AG04450 (cell line): ENCODE results near the gene COL20A1. TPM values are rescaled to one million over a fixed set of nuclear protein-coding genes. Genes with fewer than 3 reads are reported as not detected.
"Not testable (repeated sequence)": the region's sequence is repeated elsewhere in the genome, so short reads cannot be mapped to it uniquely, and the experiment has no call there.

ENCODE experiments used
- CTCF ChIA-PET: fragments of 300-600, 350-600 bp; formaldehyde crosslinking; extraction: SDS; loops from one replicate; lab custom pipeline; 2022; ENCODE audit warnings: antibody characterized with exemption, inconsistent platforms; lab: Charles Lee
- POLR2A ChIA-PET: fragments of 350-600 bp; formaldehyde crosslinking; extraction: SDS; loops from one replicate; lab custom pipeline; 2021; ENCODE audit warnings: antibody characterized with exemption, inconsistent platforms; lab: Yijun Ruan, JAX
- DNase-seq: peaks from one replicate; pipeline ENCODE4 v3.0.0-alpha.2; 2011; ENCODE audit warnings: low read depth, low spot score
- H3K27ac ChIP-seq: one replicate; pipeline ENCODE4 v1.5.1; 2012; ENCODE audit warnings: low read depth, low read length, control low read depth
- H3K27me3 ChIP-seq: one replicate; pipeline ENCODE4 v1.6.0; 2012; ENCODE audit warnings: low read length; ENCODE audit not compliant: control insufficient read depth, insufficient read depth
- H3K4me3 ChIP-seq: 2 replicates; pipeline ENCODE4 v1.5.1; 2011; ENCODE audit warnings: mild to moderate bottlenecking, low read depth, low read length, control low read depth
- H3K9me3 ChIP-seq: 2 replicates; pipeline ENCODE4 v1.5.1; 2012; ENCODE audit warnings: low read length; ENCODE audit not compliant: control insufficient read depth, insufficient read depth
- CTCF ChIP-seq: IDR thresholded peaks from 2 replicates; pipeline ENCODE4 v1.5.1; 2011; ENCODE audit warnings: low read depth, low read length, control low read depth, inconsistent platforms
- polyA plus RNA-seq: library from polyadenylated mRNA; depleted of rRNA; stranded (reverse); fragments of >200 nt; gene quantifications from 2 replicates; pipeline ENCODE4 v1.2.3, GENCODE V29; 2011

Gene COL20A1
- polyA plus RNA-seq, 1 experiment, result not detected

GRCh38 chr20:63377951-63378381 is 85.0 kb downstream of the COL20A1 start:
- no peak overlapping the region for H3K27ac ChIP-seq
- DNase-seq, result no peak
- ChIA-PET POLR2A (no interaction called here), CTCF (interaction anchor here (2.0 to 2.2 kb wide), 2 partner anchors 68 to 155 kb away, joined by 7 to 10 read pairs; no protein-coding TSS in a partner anchor)
- no peak overlapping the region for H3K4me3 ChIP-seq
- H3K9me3 ChIP-seq, result peaks cover 7% of the 10 kb centered on the region; the same call in 1 of the 2 replicates
- TF ChIP-seq CTCF, result no peak
- peaks cover 28% of the 10 kb centered on the region for H3K27me3 ChIP-seq

- peaks cover 7% of the 10 kb centered on the region; the same call in 1 of the 2 replicates for H3K9me3 ChIP-seq
- no peak for TF ChIP-seq CTCF
- no peak overlapping the region for H3K4me3 ChIP-seq
- CTCF ChIA-PET, result interaction anchor here (1.4 to 2.2 kb wide), 3 partner anchors 68 to 155 kb away, joined by 5 to 10 read pairs (median 7); no protein-coding TSS in a partner anchor
- POLR2A ChIA-PET, result no interaction called here
- H3K27ac ChIP-seq, result no peak overlapping the region
- H3K27me3 ChIP-seq, result peaks cover 27% of the 10 kb centered on the region
- no peak for DNase-seq
Observed at GRCh38 chr20:63378626-63379025, 85.6 kb downstream of the COL20A1 start.

GRCh38 chr20:63379296-63379695 is 86.3 kb downstream of the COL20A1 start:
- Histone ChIP-seq H3K27me3 (peaks cover 26% of the 10 kb centered on the region), H3K4me3 (no peak overlapping the region), H3K27ac (no peak overlapping the region), H3K9me3 (peaks cover 9% of the 10 kb centered on the region; the same call in 1 of the 2 replicates)
- POLR2A ChIA-PET, result no interaction called here
- TF ChIP-seq CTCF, result no peak
- no peak for DNase-seq
- CTCF ChIA-PET, result interaction anchor here (1.4 kb wide), 1 partner anchor 156 kb away, joined by 5 read pairs; no protein-coding TSS in a partner anchor

- POLR2A ChIA-PET, H3K27ac ChIP-seq, DNase-seq, H3K4me3 ChIP-seq: not testable (repeated sequence)
- Histone ChIP-seq H3K9me3 (peaks cover 12% of the 10 kb centered on the region; the same call in 1 of the 2 replicates), H3K27me3 (peaks cover 23% of the 10 kb centered on the region)
- CTCF ChIA-PET, result interaction anchor here (1.4 to 3.4 kb wide), 2 partner anchors 70 to 156 kb away, joined by 5 to 47 read pairs; no protein-coding TSS in a partner anchor
Observed at GRCh38 chr20:63379872-63380271, 86.9 kb downstream of the COL20A1 start.

GRCh38 chr20:63380346-63380870 is 87.4 kb downstream of the COL20A1 start:
- POLR2A ChIA-PET, result no interaction called here

More at GRCh38 chr20:63380346-63380870, 87.4 kb downstream of the COL20A1 start:
- Histone ChIP-seq H3K27ac (no peak overlapping the region), H3K4me3 (no peak overlapping the region), H3K9me3 (peaks cover 15% of the 10 kb centered on the region), H3K27me3 (peaks cover 21% of the 10 kb centered on the region)
- no peak for TF ChIP-seq CTCF
- CTCF ChIA-PET, result interaction anchor here (1.4 to 3.4 kb wide), 4 partner anchors 9 to 157 kb away, joined by 4 to 47 read pairs (median 16); no protein-coding TSS in a partner anchor
- no peak for DNase-seq
